Gastroesophageal sphincter (tissue), 4 donors: ENCODE measurements around the gene HMG20A. TPM values are rescaled to one million over a fixed set of nuclear protein-coding genes. Genes with fewer than 3 reads are reported as not detected.

ENCODE experiments used
- ATAC-seq: fragments of 150-250 bp; one replicate; pipeline ENCODE4 v1.9.1; 2016; ENCODE audit warnings: mild to moderate bottlenecking, moderate library complexity
- H3K27ac ChIP-seq, 4 donors: fragments of 200-600 bp; sonication (generic) in 3 of 4; 1 replicate in 3 of 4; 2 replicates in 1 of 4; pipeline ENCODE4 v1.5.1; 2016 to 2019
- H3K27me3 ChIP-seq: fragments of 200-600 bp; sonication (generic); one replicate; pipeline ENCODE4 v1.5.1; 2019
- H3K36me3 ChIP-seq, 2 donors: fragments of 200-600 bp; sonication (generic); one replicate each; pipeline ENCODE4 v1.5.1; 2019; ENCODE audit warnings: control low read depth in 1 of 2
- H3K4me1 ChIP-seq, 3 donors: fragments of 200-600 bp; sonication (generic); 1 replicate in 2 of 3; 2 replicates in 1 of 3; pipeline ENCODE4 v1.5.1; 2016 to 2019; ENCODE audit warnings: control low read depth in 2 of 3
- H3K4me3 ChIP-seq, 2 donors: fragments of 200-600 bp; sonication (generic); one replicate each; pipeline ENCODE4 v1.5.1; 2019; ENCODE audit warnings: mild to moderate bottlenecking in 1 of 2, moderate library complexity in 1 of 2
- H3K9me3 ChIP-seq, 3 donors: fragments of 200-600 bp; sonication (generic); one replicate each; pipeline ENCODE4 v1.5.1; 2017 to 2019; ENCODE audit warnings: control low read depth in 2 of 3
- EP300 ChIP-seq: sonication (generic); formaldehyde crosslinking; IDR thresholded peaks from one replicate; pipeline ENCODE4 v1.6.1; 2017; ENCODE audit warnings: antibody characterized with exemption, mild to moderate bottlenecking
- POLR2A ChIP-seq, 2 donors: fragments of 450-650 bp; IDR thresholded peaks; one replicate each; pipeline ENCODE4 v1.6.1; 2017; ENCODE audit warnings: antibody characterized with exemption in 2 of 2, mild to moderate bottlenecking in 2 of 2, moderate library complexity in 1 of 2
- POLR2AphosphoS5 ChIP-seq: sonication (generic); formaldehyde crosslinking; IDR thresholded peaks from one replicate; pipeline ENCODE4 v1.6.1; 2017; ENCODE audit warnings: antibody characterized with exemption
- WGBS, 2 donors: methylation state at CpG; one replicate each; pipeline ENCODE4 v1.1.5; 2018; ENCODE audit warnings: low coverage in 1 of 2; 5-methylcytosine and 5-hydroxymethylcytosine counted together
- total RNA-seq, 4 donors: library from RNA; depleted of rRNA; stranded (reverse); fragments of >200 nt; gene quantifications; one replicate each; pipeline ENCODE4 v1.1.0, GENCODE V29; 2016
- TF ChIP-seq, protein P1 (sequence below), 4 experiments: fragments of 200-600 bp in 2 of 4; fragments of 450-650 bp in 2 of 4; sonication (generic) in 1 of 4; IDR thresholded peaks; one replicate each; pipeline ENCODE4 v1.5.1; 2017 to 2019; ENCODE audit warnings: antibody characterized with exemption in 4 of 4, mild to moderate bottlenecking in 2 of 4, moderate library complexity in 2 of 4

HMG20A gene
- total RNA-seq, 4 donors from 2014 or later: 23.2 to 47.9 (median 33.2) TPM

DNA sequence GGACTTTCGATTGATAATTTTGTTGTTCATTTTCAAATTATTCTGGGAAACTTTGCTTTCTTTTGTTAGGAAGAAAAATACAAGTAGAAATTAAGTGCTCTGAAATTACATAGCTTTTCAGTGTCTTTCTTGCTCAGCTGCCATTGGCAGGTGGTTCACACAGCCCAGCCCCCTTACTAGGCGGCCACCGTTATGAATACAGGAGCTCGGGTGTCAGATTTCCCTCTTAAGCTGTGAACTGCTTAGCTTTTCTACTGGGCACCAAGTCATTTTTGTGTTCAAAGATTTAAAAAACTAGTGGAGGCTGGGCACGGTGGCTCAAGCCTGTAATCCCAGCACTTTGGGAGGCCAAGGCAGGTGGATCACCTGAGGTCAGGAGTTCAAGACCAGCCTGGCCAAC lies 55.2 kb downstream of the HMG20A start:
- Histone ChIP-seq H3K4me1 (peaks cover 1 to 17% (median 4%) of the 10 kb centered on the region in 3 donors), H3K27me3 (no peaks in the 10 kb centered on the region), H3K36me3 (peaks cover 2 to 66% of the 10 kb centered on the region in 2 donors), H3K4me3 (no peak overlapping the region), H3K27ac (no peak overlapping the region), H3K9me3 (no peaks in the 10 kb centered on the region)
- TF ChIP-seq POLR2AphosphoS5: no peak
- TF ChIP-seq, protein P1, sequence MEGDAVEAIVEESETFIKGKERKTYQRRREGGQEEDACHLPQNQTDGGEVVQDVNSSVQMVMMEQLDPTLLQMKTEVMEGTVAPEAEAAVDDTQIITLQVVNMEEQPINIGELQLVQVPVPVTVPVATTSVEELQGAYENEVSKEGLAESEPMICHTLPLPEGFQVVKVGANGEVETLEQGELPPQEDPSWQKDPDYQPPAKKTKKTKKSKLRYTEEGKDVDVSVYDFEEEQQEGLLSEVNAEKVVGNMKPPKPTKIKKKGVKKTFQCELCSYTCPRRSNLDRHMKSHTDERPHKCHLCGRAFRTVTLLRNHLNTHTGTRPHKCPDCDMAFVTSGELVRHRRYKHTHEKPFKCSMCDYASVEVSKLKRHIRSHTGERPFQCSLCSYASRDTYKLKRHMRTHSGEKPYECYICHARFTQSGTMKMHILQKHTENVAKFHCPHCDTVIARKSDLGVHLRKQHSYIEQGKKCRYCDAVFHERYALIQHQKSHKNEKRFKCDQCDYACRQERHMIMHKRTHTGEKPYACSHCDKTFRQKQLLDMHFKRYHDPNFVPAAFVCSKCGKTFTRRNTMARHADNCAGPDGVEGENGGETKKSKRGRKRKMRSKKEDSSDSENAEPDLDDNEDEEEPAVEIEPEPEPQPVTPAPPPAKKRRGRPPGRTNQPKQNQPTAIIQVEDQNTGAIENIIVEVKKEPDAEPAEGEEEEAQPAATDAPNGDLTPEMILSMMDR (IDR thresholded peaks at IDR 0.05): no peak
- no peak for TF ChIP-seq POLR2A (IDR thresholded peaks at IDR 0.05)
- no peak for TF ChIP-seq EP300
- no peak for ATAC-seq
- WGBS, 2 donors: 88 to 94% methylated on average over 4 of the region's 5 CpGs

DNA sequence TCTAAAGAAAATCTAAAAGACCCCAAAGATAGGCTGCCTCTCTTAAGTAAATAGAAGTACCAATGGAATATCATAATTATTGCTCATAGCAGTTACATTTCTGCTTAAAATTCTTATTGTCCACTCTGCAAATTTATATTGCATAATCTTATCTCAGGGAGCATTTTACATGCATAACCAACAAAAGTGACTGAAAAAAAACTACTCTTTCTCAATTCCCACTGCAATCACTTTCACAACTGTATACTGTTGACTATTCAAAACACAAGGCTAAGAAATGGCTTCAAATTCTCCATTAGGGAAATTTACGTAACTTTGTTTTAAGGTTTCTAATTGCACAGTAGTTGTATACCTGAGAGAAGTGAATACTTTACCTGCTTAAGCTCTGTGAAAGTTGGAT lies 56.3 kb downstream of the HMG20A start:
- H3K27me3 ChIP-seq: no peaks in the 10 kb centered on the region
- no peak overlapping the region for H3K27ac ChIP-seq
- H3K36me3 ChIP-seq: peaks cover 2 to 55% of the 10 kb centered on the region in 2 donors
- TF ChIP-seq EP300 (no peak), POLR2AphosphoS5 (no peak), POLR2A (IDR thresholded peaks at IDR 0.05) (no peak)
- TF ChIP-seq, protein P1 (IDR thresholded peaks at IDR 0.05): no peak
- WGBS, 2 donors: 100% methylated on average over 1 of the region's 1 CpG
- no peak overlapping the region for H3K4me3 ChIP-seq
- ATAC-seq: no peak
- no peaks in the 10 kb centered on the region for H3K9me3 ChIP-seq
- peaks cover 10 to 28% (median 12%) of the 10 kb centered on the region in 3 donors for H3K4me1 ChIP-seq

DNA sequence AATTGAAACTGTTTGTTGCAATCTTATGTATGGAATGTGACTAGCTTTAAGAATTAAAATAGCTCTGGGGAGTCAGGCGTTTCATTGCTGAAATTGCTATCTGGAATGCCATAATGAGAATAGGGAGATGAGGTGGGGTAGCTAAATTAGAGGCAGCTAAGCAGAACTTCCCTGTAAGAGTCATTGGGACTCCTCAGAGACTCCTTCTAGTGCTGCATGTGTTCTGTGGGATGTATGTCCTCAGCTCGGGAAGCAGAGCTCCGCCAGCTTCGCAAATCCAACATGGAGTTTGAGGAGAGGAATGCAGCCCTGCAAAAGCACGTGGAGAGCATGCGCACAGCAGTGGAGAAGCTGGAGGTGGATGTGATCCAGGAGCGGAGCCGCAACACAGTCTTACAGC lies 57.4 kb downstream of the HMG20A start:
- TF ChIP-seq POLR2A (IDR thresholded peaks at IDR 0.05) (no peak), POLR2AphosphoS5 (no peak), EP300 (no peak)
- TF ChIP-seq, protein P1 (IDR thresholded peaks at IDR 0.05): no peak
- no peaks in the 10 kb centered on the region for H3K27me3 ChIP-seq
- H3K4me1 ChIP-seq: peaks cover 14 to 39% (median 20%) of the 10 kb centered on the region in 3 donors
- no peak overlapping the region for H3K27ac ChIP-seq
- peaks cover 2 to 49% of the 10 kb centered on the region in 2 donors for H3K36me3 ChIP-seq
- no peak for ATAC-seq
- no peaks in the 10 kb centered on the region for H3K9me3 ChIP-seq
- WGBS, 2 donors: 80 to 100% methylated on average over 1 to 6 of the region's 8 CpGs
- no peak overlapping the region for H3K4me3 ChIP-seq

DNA sequence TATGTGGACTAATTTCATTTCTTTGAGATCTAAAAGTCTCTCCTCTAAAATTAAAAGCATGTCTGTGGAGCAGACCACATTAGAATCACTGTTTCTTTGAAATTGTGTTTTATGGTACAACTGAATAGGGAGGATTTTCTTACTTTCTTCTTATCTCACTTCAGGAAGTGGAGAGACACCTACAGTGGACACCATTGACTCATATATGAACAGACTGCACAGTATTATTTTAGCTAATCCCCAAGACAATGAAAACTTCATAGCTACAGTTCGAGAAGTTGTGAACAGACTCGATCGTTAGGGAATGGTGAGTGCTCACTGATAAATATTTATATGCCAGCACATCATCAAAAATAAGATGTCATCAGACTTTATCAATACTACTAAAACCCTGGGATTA lies 58.3 kb downstream of the HMG20A start:
- WGBS, 2 donors: 70 to 93% methylated on average over 3 of the region's 3 CpGs
- TF ChIP-seq POLR2AphosphoS5 (no peak), POLR2A (IDR thresholded peaks at IDR 0.05) (no peak), EP300 (no peak)
- TF ChIP-seq, protein P1 (IDR thresholded peaks at IDR 0.05): no peak
- no peak for ATAC-seq
- H3K27me3 ChIP-seq: no peaks in the 10 kb centered on the region
- peaks cover 2 to 51% of the 10 kb centered on the region in 2 donors for H3K36me3 ChIP-seq
- peaks cover 19 to 45% (median 20%) of the 10 kb centered on the region in 3 donors for H3K4me1 ChIP-seq
- no peaks in the 10 kb centered on the region for H3K9me3 ChIP-seq
- no peak overlapping the region for H3K4me3 ChIP-seq
- no peak overlapping the region for H3K27ac ChIP-seq

DNA sequence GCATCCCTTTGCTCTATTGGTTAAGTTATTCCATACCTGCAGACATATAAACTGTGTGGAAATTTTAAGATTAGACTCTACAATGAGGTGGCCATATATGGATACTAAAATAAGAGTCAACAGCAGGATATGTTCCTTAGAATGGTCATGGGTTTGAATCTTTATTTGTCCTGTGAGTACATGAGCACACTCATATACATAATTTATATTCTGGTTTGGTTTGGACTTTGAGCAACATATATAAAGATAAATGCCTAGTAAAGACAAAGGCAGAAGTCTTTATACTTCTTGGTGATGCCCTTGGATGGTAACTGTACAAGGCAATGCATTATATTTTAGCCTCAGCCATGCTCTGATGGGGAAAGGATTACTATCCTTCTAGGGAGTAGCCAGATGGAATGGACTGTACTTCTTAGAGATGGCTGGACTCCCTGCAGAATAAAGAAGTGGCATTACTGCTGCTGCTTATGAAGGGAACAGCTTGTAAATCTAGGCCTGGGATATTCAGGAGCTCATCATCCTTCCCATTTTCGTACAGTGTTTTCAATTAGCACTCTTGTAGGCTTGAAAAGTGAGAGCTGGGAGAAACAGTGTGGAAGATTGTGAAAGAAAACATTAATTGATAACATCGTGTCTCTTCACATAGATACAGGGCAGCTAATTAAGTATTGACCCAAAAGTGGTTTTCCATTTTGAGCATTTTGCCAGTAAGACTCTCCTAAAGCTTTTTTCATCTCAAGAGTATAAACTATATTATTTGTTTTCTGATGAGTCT lies 60.4 kb downstream of the HMG20A start:
- TF ChIP-seq EP300 (no peak), POLR2AphosphoS5 (no peak), POLR2A (IDR thresholded peaks at IDR 0.05) (no peak)
- TF ChIP-seq, protein P1 (IDR thresholded peaks at IDR 0.05): no peak
- Histone ChIP-seq H3K27me3 (no peaks in the 10 kb centered on the region), H3K27ac (peak overlapping the region in 3 of 4 donors; percentile 4 to 31 (median 17)), H3K4me1 (peaks cover 17 to 50% (median 19%) of the 10 kb centered on the region in 3 donors), H3K4me3 (no peak overlapping the region), H3K9me3 (no peaks in the 10 kb centered on the region), H3K36me3 (peaks cover 2 to 61% of the 10 kb centered on the region in 2 donors)
- ATAC-seq: no peak
- 57 to 64% methylated on average over 2 of the region's 2 CpGs for WGBS, 2 donors
